ENCODE data around the gene NUMBL.

- no peak for TF ChIP-seq POLR2AphosphoS5 (IDR thresholded peaks at IDR 0.05)
- no peak for TF ChIP-seq CTCF (IDR thresholded peaks at IDR 0.05)
- no peak for TF ChIP-seq POLR2A (IDR thresholded peaks at IDR 0.05)
These were observed 32.4 kb downstream of the NUMBL start for GRCh38 chr19:40658031-40658430.

All from gastroesophageal sphincter (tissue), 3 donors.